GM23248 (cell line): ENCODE measurements around the gene CASP1. TPM values are rescaled to one million over a fixed set of nuclear protein-coding genes. Genes with fewer than 3 reads are reported as not detected.

Experiments
- DNase-seq: peaks from one replicate; pipeline ENCODE4 v3.0.0-alpha.2; 2015
- H2AFZ ChIP-seq: fragments of 200-600 bp; sonication (generic); 2 replicates; pipeline ENCODE4 v1.6.1; 2016; ENCODE audit warnings: antibody characterized with exemption
- H3F3A ChIP-seq: fragments of 200-600 bp; sonication (generic); 2 replicates; pipeline ENCODE4 v1.6.1; 2016; ENCODE audit warnings: mild to moderate bottlenecking, antibody characterized with exemption, mixed run types; ENCODE audit not compliant: insufficient read depth
- H3K27ac ChIP-seq: fragments of 200-600 bp; sonication (generic); 2 replicates; pipeline ENCODE4 v1.5.1; 2016; ENCODE audit warnings: mild to moderate bottlenecking
- H3K27me3 ChIP-seq: fragments of 200-600 bp; sonication (generic); replicated peaks from 2 replicates; pipeline ENCODE4 v1.6.1; 2016; ENCODE audit warnings: mild to moderate bottlenecking; ENCODE audit not compliant: insufficient read depth
- H3K36me3 ChIP-seq: fragments of 200-600 bp; sonication (generic); 2 replicates; pipeline ENCODE4 v1.6.1; 2016; ENCODE audit warnings: low read depth, mild to moderate bottlenecking
- H3K4me1 ChIP-seq: fragments of 200-600 bp; sonication (generic); 2 replicates; pipeline ENCODE4 v1.6.1; 2016; ENCODE audit warnings: mild to moderate bottlenecking; ENCODE audit not compliant: insufficient read depth
- H3K4me2 ChIP-seq: fragments of 200-600 bp; sonication (generic); one replicate; pipeline ENCODE4 v1.6.1; 2016; ENCODE audit warnings: mild to moderate bottlenecking; ENCODE audit not compliant: unreplicated experiment
- H3K4me3 ChIP-seq: fragments of 200-600 bp; sonication (generic); 2 replicates; pipeline ENCODE4 v1.5.1; 2016; ENCODE audit warnings: mild to moderate bottlenecking
- H3K79me2 ChIP-seq: fragments of 200-600 bp; sonication (generic); 2 replicates; pipeline ENCODE4 v1.6.1; 2016; ENCODE audit warnings: mild to moderate bottlenecking; ENCODE audit not compliant: insufficient read depth
- H3K9ac ChIP-seq: fragments of 200-600 bp; sonication (generic); 2 replicates; pipeline ENCODE4 v1.6.1; 2016; ENCODE audit warnings: mild to moderate bottlenecking
- H3K9me2 ChIP-seq: fragments of 200-600 bp; sonication (generic); 2 replicates; pipeline ENCODE4 v1.6.1; 2016; ENCODE audit warnings: mixed run types, mild to moderate bottlenecking, moderate library complexity; ENCODE audit not compliant: insufficient read depth
- H3K9me3 ChIP-seq: fragments of 200-600 bp; sonication (generic); one replicate; pipeline ENCODE4 v1.6.1; 2017; ENCODE audit warnings: low read depth
- H4K20me1 ChIP-seq: fragments of 200-600 bp; sonication (generic); 2 replicates; pipeline ENCODE4 v1.6.0; 2016; ENCODE audit not compliant: insufficient read depth
- EZH2 ChIP-seq: fragments of 200-600 bp; sonication (generic); IDR thresholded peaks from 2 replicates; pipeline ENCODE4 v1.6.1; 2018; ENCODE audit warnings: antibody characterized with exemption, mild to moderate bottlenecking; ENCODE audit not compliant: insufficient read depth, poor library complexity, severe bottlenecking
- EZH2phosphoT487 ChIP-seq: fragments of 200-600 bp; sonication (generic); IDR thresholded peaks from 2 replicates; pipeline ENCODE4 v1.6.1; 2018; ENCODE audit warnings: antibody characterized with exemption, moderate library complexity, mild to moderate bottlenecking, low read depth; ENCODE audit not compliant: insufficient read depth
- WGBS, 2 experiments: methylation state at CpG; one replicate each; pipeline ENCODE4 v1.1.6; 2015 to 2017; ENCODE audit warnings: low lambda C conversion rate in 2 of 2, low coverage in 1 of 2; ENCODE audit errors: missing lambda C conversion rate in 2 of 2; 5-methylcytosine and 5-hydroxymethylcytosine counted together
- in situ Hi-C: fragments of 300-500 bp; cut with MboI; formaldehyde crosslinking; loops from 2 replicates; pipeline ENCODE4 v1.15.0; 2020
- polyA plus RNA-seq: library from polyadenylated mRNA; unstranded; fragments of >200 nt; fragmentation: Nextera tagmentation; extraction: Ambion mirVana; gene quantifications from 2 replicates; pipeline ENCODE4 v1.2.1, GENCODE V29; 2016
- total RNA-seq: library from RNA; depleted of rRNA; stranded (reverse); fragments of >200 nt; shearing (Covaris generic); gene quantifications from 2 replicates; pipeline ENCODE4 v1.2.3, GENCODE V29; 2014

Gene CASP1
- total and polyA plus RNA-seq, 2 experiments from 2014 or later = 2.7 to 9.9 TPM

GRCh38 chr11:104999721-105000120 lies 35.2 kb downstream of the CASP1 start:
- no peaks in the 10 kb centered on the region for H3K27me3 ChIP-seq
- H3K9me2 ChIP-seq = no peaks in the 10 kb centered on the region
- TF ChIP-seq EZH2phosphoT487 (no peak), EZH2 (no peak)
- no peaks in the 10 kb centered on the region for H3K9me3 ChIP-seq
- no peak overlapping the region for H3K4me3 ChIP-seq
- no peak for DNase-seq
- no peaks in the 10 kb centered on the region for H4K20me1 ChIP-seq
- H3F3A ChIP-seq = 0 out of 2 replicates have a peak, but pooled peaks cover 4% of the 10 kb centered on the region
- no peak overlapping the region for H3K4me2 ChIP-seq
- in situ Hi-C loops = no loop called here
- no peak overlapping the region for H3K9ac ChIP-seq
- no peak overlapping the region for H3K27ac ChIP-seq
- no peaks in the 10 kb centered on the region for H3K79me2 ChIP-seq
- 0 out of 2 replicates have a peak, but pooled peaks cover 4% of the 10 kb centered on the region for H3K4me1 ChIP-seq
- no peaks in the 10 kb centered on the region for H3K36me3 ChIP-seq
- H2AFZ ChIP-seq = no peak overlapping the region
- 53 to 54% methylated on average over 1 of the region's 1 CpG for WGBS, 2 experiments

- H3F3A ChIP-seq = 0 out of 2 replicates have a peak, but pooled peaks cover 4% of the 10 kb centered on the region
- no peaks in the 10 kb centered on the region for H3K9me2 ChIP-seq
- H3K36me3 ChIP-seq = no peaks in the 10 kb centered on the region
- no peak overlapping the region for H3K4me2 ChIP-seq
- no peak overlapping the region for H3K4me3 ChIP-seq
- 0 out of 2 replicates have a peak overlapping the region, but pooled peaks have one; percentile 15 for H2AFZ ChIP-seq
- H3K27ac ChIP-seq = no peak overlapping the region
- no peaks in the 10 kb centered on the region for H3K4me1 ChIP-seq
- H3K9ac ChIP-seq = no peak overlapping the region
- no peaks in the 10 kb centered on the region for H4K20me1 ChIP-seq
- WGBS, 2 experiments = 82 to 91% methylated on average over 6 of the region's 6 CpGs
- H3K27me3 ChIP-seq = no peaks in the 10 kb centered on the region
- DNase-seq = no peak
- no peaks in the 10 kb centered on the region for H3K9me3 ChIP-seq
- no peaks in the 10 kb centered on the region for H3K79me2 ChIP-seq
- in situ Hi-C loops = no loop called here
- TF ChIP-seq EZH2 (no peak), EZH2phosphoT487 (no peak)
Observed at GRCh38 chr11:104997288-104997687, 37.7 kb downstream of the CASP1 start.

- H3K9ac ChIP-seq = no peak overlapping the region
- in situ Hi-C loops = no loop called here
- no peak overlapping the region for H3K4me3 ChIP-seq
- H3K4me1 ChIP-seq = no peaks in the 10 kb centered on the region
- H3K27ac ChIP-seq = no peak overlapping the region
- no peaks in the 10 kb centered on the region for H3K9me3 ChIP-seq
- 31 to 35% methylated on average over 2 of the region's 2 CpGs for WGBS, 2 experiments
- 0 out of 2 replicates have a peak, but pooled peaks cover 4% of the 10 kb centered on the region for H3F3A ChIP-seq
- H3K4me2 ChIP-seq = no peak overlapping the region
- H3K79me2 ChIP-seq = no peaks in the 10 kb centered on the region
- DNase-seq = no peak
- H4K20me1 ChIP-seq = no peaks in the 10 kb centered on the region
- TF ChIP-seq EZH2 (no peak), EZH2phosphoT487 (no peak)
- no peaks in the 10 kb centered on the region for H3K27me3 ChIP-seq
- H3K9me2 ChIP-seq = no peaks in the 10 kb centered on the region
- no peak overlapping the region for H2AFZ ChIP-seq
- H3K36me3 ChIP-seq = no peaks in the 10 kb centered on the region
Observed at GRCh38 chr11:104995001-104995408, 39.9 kb downstream of the CASP1 start.

GRCh38 chr11:104992781-104993180 lies 42.2 kb downstream of the CASP1 start:
- Histone ChIP-seq H3K4me1 (no peaks in the 10 kb centered on the region), H3K27me3 (no peaks in the 10 kb centered on the region), H3K9me3 (peaks cover 4% of the 10 kb centered on the region), H3K79me2 (no peaks in the 10 kb centered on the region), H3K4me2 (no peak overlapping the region), H2AFZ (no peak overlapping the region), H3K9ac (no peak overlapping the region), H3K36me3 (no peaks in the 10 kb centered on the region), H3K27ac (no peak overlapping the region), H4K20me1 (no peaks in the 10 kb centered on the region), H3K4me3 (no peak overlapping the region), H3F3A (no peaks in the 10 kb centered on the region), H3K9me2 (no peaks in the 10 kb centered on the region)
- in situ Hi-C loops = no loop called here
- TF ChIP-seq EZH2 (no peak), EZH2phosphoT487 (no peak)
- WGBS, 2 experiments = 52 to 61% methylated on average over 1 of the region's 1 CpG
- DNase-seq = no peak

GRCh38 chr11:104991994-104992393 lies 43.0 kb downstream of the CASP1 start:
- TF ChIP-seq EZH2 (no peak), EZH2phosphoT487 (no peak)
- no peak overlapping the region for H3K27ac ChIP-seq
- H3K79me2 ChIP-seq = no peaks in the 10 kb centered on the region
- WGBS, 2 experiments = 69 to 76% methylated on average over 4 of the region's 4 CpGs
- no peaks in the 10 kb centered on the region for H3K36me3 ChIP-seq
- H3K4me3 ChIP-seq = no peak overlapping the region
- H3K4me2 ChIP-seq = no peak overlapping the region
- no peaks in the 10 kb centered on the region for H3K9me2 ChIP-seq
- no peaks in the 10 kb centered on the region for H4K20me1 ChIP-seq
- no peak overlapping the region for H3K9ac ChIP-seq
- no peak for DNase-seq
- H3F3A ChIP-seq = no peaks in the 10 kb centered on the region
- no peaks in the 10 kb centered on the region for H3K27me3 ChIP-seq
- H3K9me3 ChIP-seq = peaks cover 4% of the 10 kb centered on the region
- no peaks in the 10 kb centered on the region for H3K4me1 ChIP-seq
- in situ Hi-C loops = no loop called here
- no peak overlapping the region for H2AFZ ChIP-seq
